GM12878 (cell line): ENCODE measurements around the gene DISP2. TPM values are rescaled to one million over a fixed set of nuclear protein-coding genes. Genes with fewer than 3 reads are reported as not detected.

Experiments
- ATAC-seq: fragments of 200-7000 bp; cut with Tn5 transposase; 3 replicates; pipeline ENCODE4 v1.9.1; 2020; ENCODE audit warnings: mild to moderate bottlenecking, moderate library complexity
- BruUV-seq: library from RNA; stranded (reverse); fragments of 400-500 nt; replicated peaks from 2 replicates; lab custom pipeline; 2021; lab: Mats Ljungman, UMichigan
- CTCF ChIA-PET: fragments of 300-600 bp; sonication (Branson Sonifier 250); formaldehyde crosslinking; extraction: SDS; loops from one replicate; lab custom pipeline; 2021; ENCODE audit warnings: inconsistent platforms; lab: Yijun Ruan, JAX
- POLR2A ChIA-PET: fragments of 350-600 bp; formaldehyde crosslinking; extraction: SDS; loops from one replicate; lab custom pipeline; 2021; ENCODE audit warnings: inconsistent platforms; lab: Charles Lee
- RAD21 ChIA-PET: fragments of 300-600 bp; sonication (Branson Sonifier 250); formaldehyde crosslinking; loops from one replicate; lab custom pipeline; 2023; ENCODE audit warnings: antibody characterized with exemption; ENCODE audit not compliant: unreplicated experiment; lab: Charles Lee
- SMC1A ChIA-PET: fragments of 300-600 bp; sonication (Branson Sonifier 250); formaldehyde crosslinking; loops from one replicate; lab custom pipeline; 2023; ENCODE audit not compliant: unreplicated experiment, uncharacterized antibody; lab: Charles Lee
- DNase-seq: peaks from one replicate; pipeline ENCODE4 v3.0.0-alpha.2; 2011; ENCODE audit warnings: low read depth, low spot score
- FAIRE-seq: peaks from 3 replicates; lab custom pipeline; 2011; peaks lifted over from hg19 to GRCh38; lab: Jason Lieb, UNC
- H2AFZ ChIP-seq: 2 replicates; pipeline ENCODE4 v1.6.0; 2011; ENCODE audit warnings: low read depth, low read length, control low read depth; ENCODE audit not compliant: control insufficient read depth
- H3K27ac ChIP-seq: 2 replicates; pipeline ENCODE4 v1.5.1; 2011; ENCODE audit warnings: control low read depth; ENCODE audit not compliant: control insufficient read depth, insufficient read depth
- H3K27me3 ChIP-seq, 2 experiments: replicated peaks in 1 of 2; 2 replicates each; pipeline versions ENCODE4 v1.6.0 to v1.6.1; 2011; ENCODE audit warnings: low read length in 1 of 2; ENCODE audit not compliant: control insufficient read depth in 2 of 2, insufficient read depth in 2 of 2
- H3K36me3 ChIP-seq, 2 experiments: 2 replicates each; pipeline ENCODE4 v1.5.1; 2011; ENCODE audit warnings: low read length in 1 of 2; ENCODE audit not compliant: control insufficient read depth in 2 of 2, insufficient read depth in 2 of 2
- H3K4me1 ChIP-seq: 2 replicates; pipeline ENCODE4 v1.6.1; 2011; ENCODE audit warnings: mild to moderate bottlenecking, low read length, moderate library complexity, mixed read lengths; ENCODE audit not compliant: control insufficient read depth, insufficient read depth
- H3K4me2 ChIP-seq: 2 replicates; pipeline ENCODE4 v1.6.0; 2011; ENCODE audit warnings: control low read depth; ENCODE audit not compliant: control insufficient read depth, insufficient read depth
- H3K4me3 ChIP-seq: fragments of 200-600 bp; sonication (generic); 2 replicates; pipeline ENCODE4 v1.5.1; 2016
- H3K79me2 ChIP-seq: 2 replicates; pipeline ENCODE4 v1.6.0; 2011; ENCODE audit warnings: low read length; ENCODE audit not compliant: control insufficient read depth, insufficient read depth
- H3K9ac ChIP-seq: 2 replicates; pipeline ENCODE4 v1.8.0; 2011; ENCODE audit warnings: low read length, control low read depth, mixed read lengths; ENCODE audit not compliant: control insufficient read depth, insufficient read depth
- H3K9me3 ChIP-seq: replicated peaks from 3 replicates; pipeline ENCODE4 v1.5.1; 2011; ENCODE audit warnings: mild to moderate bottlenecking, low read length; ENCODE audit not compliant: control insufficient read depth, insufficient read depth
- H4K20me1 ChIP-seq: 2 replicates; pipeline ENCODE4 v1.6.0; 2011; ENCODE audit not compliant: control insufficient read depth, insufficient read depth
- BACH1 ChIP-seq: fragments of 450-650 bp; IDR thresholded peaks from 2 replicates; pipeline ENCODE4 v1.6.1; 2017; ENCODE audit warnings: mild to moderate bottlenecking, borderline replicate concordance
- CBX5 ChIP-seq: sonication (generic); IDR thresholded peaks from 2 replicates; pipeline ENCODE4 v1.6.1; 2016; ENCODE audit warnings: low read depth, moderate library complexity, mild to moderate bottlenecking, inconsistent platforms
- CREM ChIP-seq: IDR thresholded peaks from 2 replicates; pipeline ENCODE4 v1.6.1; 2014; ENCODE audit warnings: antibody characterized with exemption, low read depth
- HDAC6 ChIP-seq: fragments of 200-600 bp; sonication (generic); IDR thresholded peaks from one replicate; pipeline ENCODE4 v1.8.0; 2017; ENCODE audit warnings: antibody characterized with exemption; ENCODE audit not compliant: unreplicated experiment
- HDGF ChIP-seq: fragments of 450-650 bp; IDR thresholded peaks from 2 replicates; pipeline ENCODE4 v1.6.1; 2016; ENCODE audit warnings: antibody characterized with exemption
- RB1 ChIP-seq: fragments of 450-650 bp; formaldehyde crosslinking; IDR thresholded peaks from 2 replicates; pipeline ENCODE4 v1.6.1; 2017; ENCODE audit warnings: mild to moderate bottlenecking, borderline replicate concordance
- RBBP5 ChIP-seq: fragments of 200-600 bp; sonication (generic); conservative IDR thresholded peaks from 2 replicates; pipeline ENCODE4 v1.6.1; 2016
- RFX5 ChIP-seq: IDR thresholded peaks from 2 replicates; pipeline ENCODE4 v1.6.1; 2011; ENCODE audit warnings: low read depth, low read length, improper control_type of control experiment
- ZNF207 ChIP-seq: fragments of 450-650 bp; IDR thresholded peaks from 2 replicates; pipeline ENCODE4 v1.6.1; 2014; ENCODE audit warnings: antibody characterized with exemption, mild to moderate bottlenecking, borderline replicate concordance
- WGBS: methylation state at CpG from one replicate; pipeline ENCODE4 v1.1.6; 2016; ENCODE audit warnings: low lambda C conversion rate; ENCODE audit not compliant: insufficient replicate concordance, insufficient coverage; ENCODE audit errors: missing lambda C conversion rate; 5-methylcytosine and 5-hydroxymethylcytosine counted together
- in situ Hi-C: fragments of 300-500 bp; cut with MboI; formaldehyde crosslinking; loops from 9 replicates; pipeline ENCODE4 v1.14.3; 2018; ENCODE audit warnings: mixed read lengths
- intact Hi-C: fragments of 100-400 bp; cut with micrococcal nuclease; formaldehyde crosslinking; loops from one replicate; pipeline ENCODE4 v1.14.2; 2022; ENCODE audit not compliant: unreplicated experiment
- polyA plus RNA-seq, 11 experiments: library from polyadenylated mRNA; depleted of rRNA in 4 of 11; unstranded in 6 of 11; stranded (reverse) in 5 of 11; fragments of >200 nt; fragmentation: Nextera tagmentation in 4 of 11; fragmentation: Illumina TruSeq in 1 of 11; extraction: Ambion mirVana in 4 of 11; extraction: Trizol in 1 of 11; gene quantifications; 1 replicate in 1 of 11; 2 replicates in 10 of 11; pipeline versions ENCODE4 v1.2.1 to v1.2.3, GENCODE V29; 2011 to 2016; ENCODE audit warnings: inconsistent platforms in 2 of 11, missing spikeins in 2 of 11, low read depth in 1 of 11
- total RNA-seq, 4 experiments: library from RNA; depleted of rRNA in 3 of 4; stranded (reverse); fragments of >200 nt in 3 of 4; fragmentation: Illumina TruSeq in 1 of 4; extraction: Trizol in 1 of 4; gene quantifications; 2 replicates each; pipeline versions ENCODE4 v1.2.1 to v1.2.3, GENCODE V29; 2013 to 2021
- TF ChIP-seq, protein P1 (sequence below): fragments of 150-350 bp; IDR thresholded peaks from 2 replicates; pipeline ENCODE4 v1.6.1; 2016; ENCODE audit warnings: low read depth, low read length
- TF ChIP-seq, protein P2 (sequence below): IDR thresholded peaks from 2 replicates; pipeline ENCODE4 v1.6.1; 2012; ENCODE audit warnings: low read depth, low read length, improper control_type of control experiment
- TF ChIP-seq, protein P3 (sequence below): fragments of 450-650 bp; conservative IDR thresholded peaks from 2 replicates; pipeline ENCODE4 v1.6.1; 2017; ENCODE audit warnings: mild to moderate bottlenecking, moderate library complexity

DISP2 gene
- total and polyA plus RNA-seq, 10 of the 15 experiments (the other 5 are each of a cell fraction or from before 2014, with no cell fraction given) = under 0.01 to 0.20 (median 0.12) TPM; not detected in 7

DNA sequence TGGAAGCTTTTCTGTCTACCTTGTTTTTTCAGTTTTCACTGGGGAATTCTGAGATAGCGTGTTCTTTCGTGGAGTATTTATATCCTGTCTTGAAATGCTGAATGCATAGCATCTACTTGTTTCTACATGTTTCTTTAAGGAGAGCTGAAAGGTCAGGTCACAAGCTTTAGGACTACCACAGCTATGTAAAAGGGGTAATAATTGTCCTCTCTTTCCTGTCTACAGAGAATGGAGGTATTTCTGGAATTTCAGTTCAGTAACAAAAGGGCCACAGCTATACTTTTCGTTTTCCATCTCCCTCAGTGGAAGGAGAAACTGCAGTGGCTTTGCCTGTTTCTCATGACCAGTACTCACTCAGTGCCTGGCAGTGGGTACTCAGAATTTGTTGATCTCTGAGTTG lies 29.8 kb upstream of the DISP2 start:
- H3K36me3 ChIP-seq = no peaks in the 10 kb centered on the region
- ChIA-PET CTCF (interaction anchor here (1.0 to 6.7 kb wide), 10 partner anchors 9 to 110 kb away, joined by 3 to 103 read pairs (median 4); partner anchors contain the start of gene CCDC9B), SMC1A (interaction anchor here (1.5 to 5.7 kb wide), 2 partner anchors 10 to 11 kb away, joined by 5 to 31 read pairs; no protein-coding TSS in a partner anchor), RAD21 (interaction anchor here (4.1 kb wide), 1 partner anchor 9 kb away, joined by 21 read pairs; no protein-coding TSS in a partner anchor), POLR2A (interaction anchor here (1.0 kb wide), 1 partner anchor 9 kb away, joined by 3 read pairs; no protein-coding TSS in a partner anchor)
- no peak overlapping the region for H2AFZ ChIP-seq
- no peak overlapping the region for H3K4me3 ChIP-seq
- DNase-seq (no peak), FAIRE-seq (no peak), ATAC-seq (no peak)
- no peaks in the 10 kb centered on the region; the same call in 1 of the 2 replicates for H3K4me1 ChIP-seq
- no peaks in the 10 kb centered on the region for H3K79me2 ChIP-seq
- H3K27me3 ChIP-seq = no peaks in the 10 kb centered on the region
- TF ChIP-seq BACH1 (no peak), ZNF207 (no peak), CREM (no peak), CBX5 (no peak), RB1 (no peak), HDAC6 (no peak), RFX5 (no peak), HDGF (no peak), RBBP5 (no peak)
- TF ChIP-seq, protein P1, sequence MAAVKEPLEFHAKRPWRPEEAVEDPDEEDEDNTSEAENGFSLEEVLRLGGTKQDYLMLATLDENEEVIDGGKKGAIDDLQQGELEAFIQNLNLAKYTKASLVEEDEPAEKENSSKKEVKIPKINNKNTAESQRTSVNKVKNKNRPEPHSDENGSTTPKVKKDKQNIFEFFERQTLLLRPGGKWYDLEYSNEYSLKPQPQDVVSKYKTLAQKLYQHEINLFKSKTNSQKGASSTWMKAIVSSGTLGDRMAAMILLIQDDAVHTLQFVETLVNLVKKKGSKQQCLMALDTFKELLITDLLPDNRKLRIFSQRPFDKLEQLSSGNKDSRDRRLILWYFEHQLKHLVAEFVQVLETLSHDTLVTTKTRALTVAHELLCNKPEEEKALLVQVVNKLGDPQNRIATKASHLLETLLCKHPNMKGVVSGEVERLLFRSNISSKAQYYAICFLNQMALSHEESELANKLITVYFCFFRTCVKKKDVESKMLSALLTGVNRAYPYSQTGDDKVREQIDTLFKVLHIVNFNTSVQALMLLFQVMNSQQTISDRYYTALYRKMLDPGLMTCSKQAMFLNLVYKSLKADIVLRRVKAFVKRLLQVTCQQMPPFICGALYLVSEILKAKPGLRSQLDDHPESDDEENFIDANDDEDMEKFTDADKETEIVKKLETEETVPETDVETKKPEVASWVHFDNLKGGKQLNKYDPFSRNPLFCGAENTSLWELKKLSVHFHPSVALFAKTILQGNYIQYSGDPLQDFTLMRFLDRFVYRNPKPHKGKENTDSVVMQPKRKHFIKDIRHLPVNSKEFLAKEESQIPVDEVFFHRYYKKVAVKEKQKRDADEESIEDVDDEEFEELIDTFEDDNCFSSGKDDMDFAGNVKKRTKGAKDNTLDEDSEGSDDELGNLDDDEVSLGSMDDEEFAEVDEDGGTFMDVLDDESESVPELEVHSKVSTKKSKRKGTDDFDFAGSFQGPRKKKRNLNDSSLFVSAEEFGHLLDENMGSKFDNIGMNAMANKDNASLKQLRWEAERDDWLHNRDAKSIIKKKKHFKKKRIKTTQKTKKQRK = no peak
- TF ChIP-seq, protein P2, sequence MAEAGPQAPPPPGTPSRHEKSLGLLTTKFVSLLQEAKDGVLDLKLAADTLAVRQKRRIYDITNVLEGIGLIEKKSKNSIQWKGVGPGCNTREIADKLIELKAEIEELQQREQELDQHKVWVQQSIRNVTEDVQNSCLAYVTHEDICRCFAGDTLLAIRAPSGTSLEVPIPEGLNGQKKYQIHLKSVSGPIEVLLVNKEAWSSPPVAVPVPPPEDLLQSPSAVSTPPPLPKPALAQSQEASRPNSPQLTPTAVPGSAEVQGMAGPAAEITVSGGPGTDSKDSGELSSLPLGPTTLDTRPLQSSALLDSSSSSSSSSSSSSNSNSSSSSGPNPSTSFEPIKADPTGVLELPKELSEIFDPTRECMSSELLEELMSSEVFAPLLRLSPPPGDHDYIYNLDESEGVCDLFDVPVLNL = no peak
- TF ChIP-seq, protein P3, sequence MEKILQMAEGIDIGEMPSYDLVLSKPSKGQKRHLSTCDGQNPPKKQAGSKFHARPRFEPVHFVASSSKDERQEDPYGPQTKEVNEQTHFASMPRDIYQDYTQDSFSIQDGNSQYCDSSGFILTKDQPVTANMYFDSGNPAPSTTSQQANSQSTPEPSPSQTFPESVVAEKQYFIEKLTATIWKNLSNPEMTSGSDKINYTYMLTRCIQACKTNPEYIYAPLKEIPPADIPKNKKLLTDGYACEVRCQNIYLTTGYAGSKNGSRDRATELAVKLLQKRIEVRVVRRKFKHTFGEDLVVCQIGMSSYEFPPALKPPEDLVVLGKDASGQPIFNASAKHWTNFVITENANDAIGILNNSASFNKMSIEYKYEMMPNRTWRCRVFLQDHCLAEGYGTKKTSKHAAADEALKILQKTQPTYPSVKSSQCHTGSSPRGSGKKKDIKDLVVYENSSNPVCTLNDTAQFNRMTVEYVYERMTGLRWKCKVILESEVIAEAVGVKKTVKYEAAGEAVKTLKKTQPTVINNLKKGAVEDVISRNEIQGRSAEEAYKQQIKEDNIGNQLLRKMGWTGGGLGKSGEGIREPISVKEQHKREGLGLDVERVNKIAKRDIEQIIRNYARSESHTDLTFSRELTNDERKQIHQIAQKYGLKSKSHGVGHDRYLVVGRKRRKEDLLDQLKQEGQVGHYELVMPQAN = no peak
- no peak overlapping the region for H3K4me2 ChIP-seq
- H3K27ac ChIP-seq = no peak overlapping the region
- no TSS peak for BruUV-seq
- intact Hi-C loops (no loop called here), in situ Hi-C loops (no loop called here)
- 56% methylated on average over 3 of the region's 3 CpGs for WGBS
- no peaks in the 10 kb centered on the region for H4K20me1 ChIP-seq
- no peaks in the 10 kb centered on the region for H3K9me3 ChIP-seq
- H3K9ac ChIP-seq = no peak overlapping the region
